ENCODE data around the gene AQP3.
"Not testable (repeated sequence)": the region's sequence is repeated elsewhere in the genome, so short reads cannot be mapped to it uniquely, and the experiment has no call there.

Gene AQP3

DNA sequence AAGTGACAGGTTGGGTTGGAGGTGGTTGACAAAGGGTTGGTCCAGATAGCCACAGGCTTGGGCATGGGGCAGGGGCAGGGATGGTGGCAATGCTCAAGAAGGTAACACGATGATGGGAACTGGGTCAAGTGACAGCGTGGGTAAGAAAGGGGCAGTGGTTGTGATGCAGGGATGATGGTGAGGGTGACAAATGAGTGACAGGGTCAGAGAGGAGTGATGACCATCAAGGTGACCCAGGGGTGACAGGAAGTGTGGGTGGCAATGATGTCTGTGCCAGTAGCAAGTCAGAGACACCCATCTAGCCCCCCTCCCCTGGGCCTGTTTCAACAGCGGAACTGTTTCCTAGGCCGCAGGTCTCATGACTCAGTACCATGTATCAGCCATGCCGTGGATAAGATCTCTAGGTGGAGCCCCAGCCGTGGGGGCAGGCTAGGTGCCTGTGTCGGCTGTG lies 20.5 kb downstream of the AQP3 start:
- DNase-seq (ENCODE audit: low read depth in 2 of 2), result no peak
- H3K4me3 ChIP-seq (replicated peaks in 1 of 2; ENCODE audit: low read depth in 2 of 2, low read length in 2 of 2), result no peak overlapping the region
- TF ChIP-seq, protein P1, sequence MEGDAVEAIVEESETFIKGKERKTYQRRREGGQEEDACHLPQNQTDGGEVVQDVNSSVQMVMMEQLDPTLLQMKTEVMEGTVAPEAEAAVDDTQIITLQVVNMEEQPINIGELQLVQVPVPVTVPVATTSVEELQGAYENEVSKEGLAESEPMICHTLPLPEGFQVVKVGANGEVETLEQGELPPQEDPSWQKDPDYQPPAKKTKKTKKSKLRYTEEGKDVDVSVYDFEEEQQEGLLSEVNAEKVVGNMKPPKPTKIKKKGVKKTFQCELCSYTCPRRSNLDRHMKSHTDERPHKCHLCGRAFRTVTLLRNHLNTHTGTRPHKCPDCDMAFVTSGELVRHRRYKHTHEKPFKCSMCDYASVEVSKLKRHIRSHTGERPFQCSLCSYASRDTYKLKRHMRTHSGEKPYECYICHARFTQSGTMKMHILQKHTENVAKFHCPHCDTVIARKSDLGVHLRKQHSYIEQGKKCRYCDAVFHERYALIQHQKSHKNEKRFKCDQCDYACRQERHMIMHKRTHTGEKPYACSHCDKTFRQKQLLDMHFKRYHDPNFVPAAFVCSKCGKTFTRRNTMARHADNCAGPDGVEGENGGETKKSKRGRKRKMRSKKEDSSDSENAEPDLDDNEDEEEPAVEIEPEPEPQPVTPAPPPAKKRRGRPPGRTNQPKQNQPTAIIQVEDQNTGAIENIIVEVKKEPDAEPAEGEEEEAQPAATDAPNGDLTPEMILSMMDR (IDR thresholded peaks at IDR 0.05; ENCODE audit: low read depth, low read length), result no peak

DNA sequence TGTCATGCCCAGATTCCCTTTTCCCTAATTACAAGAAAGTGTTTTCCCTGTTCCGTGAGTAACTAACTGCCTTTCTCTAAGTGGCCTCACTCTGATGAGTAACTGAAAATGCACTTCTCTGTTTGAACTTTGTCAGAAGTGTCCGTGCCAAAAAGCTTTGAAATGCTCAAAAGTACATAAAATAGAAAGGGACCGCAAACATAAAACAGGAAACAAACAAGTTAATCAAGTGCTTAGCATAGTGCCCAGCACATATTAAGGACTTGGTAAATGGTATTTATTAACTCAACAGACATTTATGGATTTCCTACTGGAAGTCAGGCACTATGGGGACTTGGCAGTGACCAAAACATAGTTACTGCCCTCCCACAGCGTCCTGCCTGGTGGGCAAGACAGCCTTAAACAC lies 22.3 kb downstream of the AQP3 start:
- TF ChIP-seq, protein P1 (IDR thresholded peaks at IDR 0.05; ENCODE audit: low read depth, low read length), result no peak

DNA sequence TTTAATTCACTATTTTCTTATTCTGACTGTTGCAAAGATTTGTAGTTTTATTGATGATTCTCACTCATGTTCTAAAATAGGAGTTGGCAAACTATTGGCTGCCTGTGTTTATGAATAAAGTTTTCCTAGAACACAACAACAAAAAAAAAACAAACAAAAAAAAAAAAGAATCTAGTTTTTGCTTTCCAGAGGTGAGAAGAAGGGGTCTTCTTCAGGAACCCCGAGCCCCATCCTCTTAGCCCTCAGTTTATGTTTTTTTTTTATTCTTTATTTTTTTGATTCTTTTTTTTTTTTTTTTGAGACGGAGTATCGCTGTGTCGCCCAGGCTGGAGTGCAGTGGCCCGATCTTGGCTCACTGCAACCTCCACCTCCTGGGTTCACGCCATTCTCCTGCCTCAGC lies 22.9 kb downstream of the AQP3 start:
- not testable (repeated sequence) for DNase-seq (ENCODE audit: low read depth in 2 of 2)

More for the DNA sequence above, 22.3 kb downstream of the AQP3 start:
- H3K4me3 ChIP-seq (replicated peaks in 1 of 2; ENCODE audit: low read depth in 2 of 2, low read length in 2 of 2), result no peak overlapping the region
- no peak for DNase-seq (ENCODE audit: low read depth in 2 of 2)

DNA sequence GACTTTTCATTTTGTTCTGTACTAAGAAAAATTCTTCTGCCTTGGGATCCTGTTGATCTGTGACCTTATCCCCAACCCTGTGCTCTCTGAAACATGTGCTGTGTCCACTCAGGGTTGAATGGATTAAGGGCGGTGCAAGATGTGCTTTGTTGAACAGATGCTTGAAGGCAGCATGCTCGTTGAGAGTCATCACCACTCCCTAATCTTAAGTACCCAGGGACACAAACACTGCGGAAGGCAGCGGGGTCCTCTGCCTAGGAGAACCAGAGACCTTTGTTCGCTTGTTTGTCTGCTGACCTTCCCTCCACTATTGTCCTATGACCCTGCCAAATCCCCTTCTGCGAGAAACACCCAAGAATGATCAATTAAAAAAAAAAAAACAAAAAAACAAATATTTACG lies 23.4 kb downstream of the AQP3 start:
- not testable (repeated sequence) for H3K4me3 ChIP-seq (replicated peaks in 1 of 2; ENCODE audit: low read depth in 2 of 2, low read length in 2 of 2); DNase-seq (ENCODE audit: low read depth in 2 of 2)

More for the DNA sequence above, 22.9 kb downstream of the AQP3 start:
- H3K4me3 ChIP-seq (replicated peaks in 1 of 2; ENCODE audit: low read depth in 2 of 2, low read length in 2 of 2), result not testable (repeated sequence)

DNA sequence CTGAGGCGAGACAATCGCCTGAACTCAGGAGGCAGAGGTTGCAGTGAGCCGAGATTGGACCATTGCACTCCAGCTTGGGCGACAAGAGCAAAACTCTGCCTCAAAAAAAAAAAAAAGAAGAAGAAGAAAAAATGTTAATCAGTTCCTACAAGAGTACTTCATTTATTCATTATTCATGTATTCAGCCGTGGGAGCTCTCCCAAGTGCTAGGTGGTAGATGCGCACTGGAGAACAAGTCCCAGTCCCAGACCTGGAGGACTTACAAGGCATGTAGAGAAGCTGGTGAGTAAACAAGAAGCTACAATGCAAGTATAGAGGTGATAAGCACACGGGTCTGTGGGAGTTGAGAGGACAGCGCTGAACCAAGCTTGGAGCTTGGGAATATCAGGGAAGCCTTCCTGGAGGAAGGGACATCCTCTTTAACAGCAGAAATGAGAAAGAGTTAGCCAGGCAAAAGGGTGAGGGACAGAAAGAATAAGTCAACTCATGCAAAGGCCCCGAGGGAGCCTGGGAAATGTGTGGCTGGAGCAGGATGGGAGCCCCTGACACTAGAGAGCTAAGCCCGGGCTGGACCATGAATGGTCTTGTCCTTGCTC lies 27.6 kb downstream of the AQP3 start:
- TF ChIP-seq, protein P1 (IDR thresholded peaks at IDR 0.05; ENCODE audit: low read depth, low read length), result no peak
- DNase-seq (ENCODE audit: low read depth in 2 of 2), result no peak
- H3K4me3 ChIP-seq (replicated peaks in 1 of 2; ENCODE audit: low read depth in 2 of 2, low read length in 2 of 2), result no peak overlapping the region

DNA sequence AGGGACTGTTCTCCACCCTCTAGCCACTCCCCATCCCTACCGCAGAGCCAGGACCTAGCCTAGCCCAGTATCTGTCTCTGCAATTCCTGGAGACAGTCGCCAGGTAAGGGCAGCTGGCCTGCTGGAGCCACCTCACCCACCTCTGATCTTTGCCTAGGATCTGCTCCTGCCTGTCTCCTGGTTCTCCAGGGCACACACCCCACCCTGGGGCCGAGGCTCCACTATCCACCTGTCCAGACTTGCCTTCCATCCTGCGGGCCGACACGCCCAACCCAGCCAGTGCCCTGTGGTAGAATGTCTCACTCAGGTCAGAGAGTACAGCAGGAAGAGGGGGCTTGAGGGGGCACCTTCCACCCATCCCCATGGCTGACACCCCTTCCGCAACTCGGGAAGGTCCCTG lies 29.3 kb downstream of the AQP3 start:
- H3K4me3 ChIP-seq (replicated peaks in 1 of 2; ENCODE audit: low read depth in 2 of 2, low read length in 2 of 2), result no peak overlapping the region
- TF ChIP-seq, protein P1 (IDR thresholded peaks at IDR 0.05; ENCODE audit: low read depth, low read length), result no peak

DNA sequence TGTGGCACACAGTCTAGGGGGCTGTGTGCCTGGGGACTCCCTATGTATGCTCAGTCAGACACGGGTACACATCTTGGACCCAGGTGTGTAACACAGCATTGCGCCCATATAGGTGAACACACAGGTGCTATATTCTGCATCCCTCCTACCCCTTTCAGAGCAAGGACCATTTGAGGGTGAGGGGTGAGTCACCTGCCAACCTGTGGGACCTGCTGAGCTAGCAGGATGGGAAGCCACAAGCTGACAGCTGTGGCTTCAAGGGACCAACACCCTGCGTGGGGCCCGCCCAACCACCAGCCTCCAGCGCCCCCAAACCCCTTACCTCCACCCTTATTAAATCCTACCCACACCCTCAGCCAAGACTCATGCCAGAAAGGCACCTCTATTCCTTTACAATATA lies 30.4 kb downstream of the AQP3 start:
- no peak for DNase-seq (ENCODE audit: low read depth in 2 of 2)
- TF ChIP-seq, protein P1 (IDR thresholded peaks at IDR 0.05; ENCODE audit: low read depth, low read length), result no peak

More for the DNA sequence above, 29.3 kb downstream of the AQP3 start:
- DNase-seq (ENCODE audit: low read depth in 2 of 2), result no peak

DNA sequence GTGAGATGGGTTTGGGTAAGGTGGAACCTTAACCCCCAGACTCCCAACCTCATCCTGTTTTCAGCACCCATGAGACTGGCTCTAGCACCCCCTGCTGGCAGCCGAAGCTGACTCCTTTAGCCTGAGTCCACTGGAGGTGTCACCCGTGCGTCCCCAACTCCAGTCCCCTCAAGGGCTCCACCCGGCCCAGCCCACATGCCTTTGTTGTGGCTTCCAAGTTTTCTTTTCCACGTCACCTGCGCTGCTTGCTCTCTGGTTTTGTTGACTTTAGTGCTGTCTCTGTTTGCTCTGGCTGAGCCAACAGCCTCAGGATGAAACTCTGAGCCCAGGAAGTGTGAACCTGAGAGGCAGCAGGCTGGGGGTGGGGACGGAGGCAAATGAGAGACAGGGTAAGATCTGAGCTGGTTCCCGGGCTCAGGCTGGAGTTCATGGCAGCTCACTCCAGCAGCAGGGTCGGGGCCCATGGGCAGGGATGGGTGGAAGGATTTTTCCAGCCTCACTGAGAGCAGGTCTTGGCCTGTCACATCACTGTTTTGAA lies 31.8 kb downstream of the AQP3 start:
- peak; percentile 52 for DNase-seq (ENCODE audit: low read depth in 2 of 2)
- no peak overlapping the region for H3K4me3 ChIP-seq (replicated peaks in 1 of 2; ENCODE audit: low read depth in 2 of 2, low read length in 2 of 2)
- TF ChIP-seq, protein P1 (IDR thresholded peaks at IDR 0.05; ENCODE audit: low read depth, low read length), result peak; percentile 85

More for the DNA sequence above, 30.4 kb downstream of the AQP3 start:
- H3K4me3 ChIP-seq (replicated peaks in 1 of 2; ENCODE audit: low read depth in 2 of 2, low read length in 2 of 2), result no peak overlapping the region

All from cardiac fibroblast (primary cell).